ENCODE data around the gene CYB5R2.
"Not testable (repeated sequence)": the region's sequence is repeated elsewhere in the genome, so short reads cannot be mapped to it uniquely, and the experiment has no call there.

The CYB5R2 gene

DNA sequence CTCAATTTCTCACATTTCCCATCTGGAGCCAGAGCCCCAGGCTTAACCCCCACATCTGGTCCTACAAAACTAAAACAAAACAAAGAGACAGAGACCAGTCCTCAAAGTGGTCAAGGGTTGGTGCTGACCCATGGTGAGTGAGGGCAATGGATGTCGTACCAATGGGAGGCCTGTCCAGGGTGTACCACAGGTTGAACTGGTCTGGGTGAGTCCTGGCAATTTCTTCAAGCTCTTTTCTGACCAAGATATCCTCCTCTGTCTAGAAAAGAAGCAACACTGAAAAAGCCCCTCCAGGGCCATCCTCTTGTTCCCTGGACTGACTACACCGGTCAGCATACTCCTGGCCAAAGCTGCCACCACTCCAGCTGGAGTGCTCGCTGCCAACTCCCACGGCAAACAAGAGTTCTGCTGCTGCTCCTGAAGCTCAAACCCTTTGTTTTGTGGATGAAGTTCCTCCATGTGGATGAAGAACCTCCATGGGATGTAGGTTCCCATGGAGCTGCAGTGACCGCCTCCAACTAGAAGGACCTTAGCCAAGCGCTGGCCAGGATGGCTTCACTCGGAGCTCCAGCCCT, 6.9 kb downstream of the CYB5R2 start:
- TF ChIP-seq, protein P1, sequence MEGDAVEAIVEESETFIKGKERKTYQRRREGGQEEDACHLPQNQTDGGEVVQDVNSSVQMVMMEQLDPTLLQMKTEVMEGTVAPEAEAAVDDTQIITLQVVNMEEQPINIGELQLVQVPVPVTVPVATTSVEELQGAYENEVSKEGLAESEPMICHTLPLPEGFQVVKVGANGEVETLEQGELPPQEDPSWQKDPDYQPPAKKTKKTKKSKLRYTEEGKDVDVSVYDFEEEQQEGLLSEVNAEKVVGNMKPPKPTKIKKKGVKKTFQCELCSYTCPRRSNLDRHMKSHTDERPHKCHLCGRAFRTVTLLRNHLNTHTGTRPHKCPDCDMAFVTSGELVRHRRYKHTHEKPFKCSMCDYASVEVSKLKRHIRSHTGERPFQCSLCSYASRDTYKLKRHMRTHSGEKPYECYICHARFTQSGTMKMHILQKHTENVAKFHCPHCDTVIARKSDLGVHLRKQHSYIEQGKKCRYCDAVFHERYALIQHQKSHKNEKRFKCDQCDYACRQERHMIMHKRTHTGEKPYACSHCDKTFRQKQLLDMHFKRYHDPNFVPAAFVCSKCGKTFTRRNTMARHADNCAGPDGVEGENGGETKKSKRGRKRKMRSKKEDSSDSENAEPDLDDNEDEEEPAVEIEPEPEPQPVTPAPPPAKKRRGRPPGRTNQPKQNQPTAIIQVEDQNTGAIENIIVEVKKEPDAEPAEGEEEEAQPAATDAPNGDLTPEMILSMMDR (IDR thresholded peaks at IDR 0.05; ENCODE audit: control insufficient read depth, insufficient read depth, low read depth, low read length, missing control alignments) = no peak
- no peak overlapping the region for H3K4me3 ChIP-seq (ENCODE audit: control insufficient read depth, low read depth, low read length)
- DNase-seq (ENCODE audit: low read depth) = no peak

DNA sequence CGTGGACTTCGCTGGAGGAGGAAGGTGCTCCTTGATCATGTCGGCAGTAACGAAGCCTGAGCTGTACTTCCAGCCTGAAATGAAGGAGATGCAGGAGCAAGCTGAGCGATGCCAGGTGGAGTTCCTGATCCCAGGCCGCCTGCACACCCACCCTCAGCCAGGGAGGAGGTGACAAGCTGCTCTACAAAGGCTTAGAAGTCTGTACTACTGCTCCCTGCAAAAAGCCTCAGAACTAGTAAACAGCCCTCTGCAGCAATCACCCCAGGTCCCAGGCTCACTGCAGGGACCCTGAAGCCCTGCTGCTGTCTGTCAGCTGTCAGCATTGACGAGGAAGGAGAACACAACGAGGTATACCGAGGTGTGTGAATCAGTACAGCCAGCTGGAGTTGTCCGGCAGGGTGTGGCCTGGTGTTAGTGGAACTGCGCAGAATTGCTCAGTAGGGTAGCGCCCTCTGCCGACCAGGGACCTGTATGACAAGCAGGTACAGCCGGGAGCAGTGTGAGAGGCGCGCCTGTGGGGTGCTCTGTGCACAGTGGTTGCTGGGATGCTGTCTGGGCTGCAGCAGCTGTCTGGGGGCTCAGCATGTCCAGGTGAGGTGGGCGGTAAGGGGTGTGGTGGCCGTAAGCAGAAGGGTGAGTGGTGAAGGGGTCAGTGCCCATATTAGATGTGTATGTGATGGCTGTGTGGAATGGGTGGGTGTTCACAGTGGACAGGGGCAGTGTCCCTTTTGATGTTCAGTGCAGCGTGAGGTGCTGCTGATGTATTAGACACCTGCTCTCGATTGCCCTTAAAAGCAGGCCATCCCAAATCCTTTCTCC, 7.6 kb downstream of the CYB5R2 start:
- TF ChIP-seq, protein P1 (IDR thresholded peaks at IDR 0.05; ENCODE audit: control insufficient read depth, insufficient read depth, low read depth, low read length, missing control alignments) = peak; percentile 86
- H3K4me3 ChIP-seq (ENCODE audit: control insufficient read depth, low read depth, low read length) = no peak overlapping the region

DNA sequence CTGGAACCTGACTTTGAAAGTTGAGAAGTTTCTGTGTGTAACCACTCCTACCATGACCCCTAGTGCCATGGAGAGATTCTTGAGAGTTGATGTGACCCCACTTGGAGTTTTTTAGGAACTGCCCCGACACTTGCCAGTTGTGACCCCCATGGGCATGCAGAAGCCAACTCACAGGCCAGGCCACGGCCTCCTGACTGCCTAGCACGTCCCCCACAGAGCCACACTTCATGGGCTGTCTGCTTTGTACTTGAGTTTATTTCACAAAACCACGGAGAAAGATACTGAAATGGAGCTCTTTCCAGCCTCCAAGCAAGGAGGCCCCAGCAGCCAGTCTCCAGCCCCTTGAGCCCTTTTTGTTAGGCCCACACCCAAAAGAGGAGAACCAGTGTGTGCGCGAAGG, 8.4 kb downstream of the CYB5R2 start:
- DNase-seq (ENCODE audit: low read depth) = no peak
- TF ChIP-seq, protein P1 (IDR thresholded peaks at IDR 0.05; ENCODE audit: control insufficient read depth, insufficient read depth, low read depth, low read length, missing control alignments) = no peak
- no peak overlapping the region for H3K4me3 ChIP-seq (ENCODE audit: control insufficient read depth, low read depth, low read length)

More for the DNA sequence above, 7.6 kb downstream of the CYB5R2 start:
- DNase-seq (ENCODE audit: low read depth) = no peak

DNA sequence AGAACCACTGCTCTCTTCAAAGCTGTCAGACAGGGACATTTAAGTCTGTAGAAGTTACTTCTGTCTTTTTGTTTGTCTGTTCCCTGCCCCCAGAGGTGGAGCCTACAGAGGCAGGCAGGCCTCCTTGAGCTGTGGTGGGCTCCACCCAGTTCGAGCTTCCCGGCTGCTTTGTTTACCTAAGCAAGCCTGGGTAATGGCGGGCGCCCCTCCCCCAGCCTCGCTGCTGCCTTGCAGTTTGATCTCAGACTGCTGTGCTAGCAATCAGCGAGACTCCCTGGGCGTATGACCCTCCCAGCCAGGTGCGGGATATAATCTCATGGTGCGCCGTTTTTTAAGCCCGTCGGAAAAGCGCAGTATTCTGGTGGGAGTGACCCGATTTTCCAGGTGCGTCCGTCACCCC, 9.8 kb downstream of the CYB5R2 start:
- not testable (repeated sequence) for DNase-seq (ENCODE audit: low read depth)

DNA sequence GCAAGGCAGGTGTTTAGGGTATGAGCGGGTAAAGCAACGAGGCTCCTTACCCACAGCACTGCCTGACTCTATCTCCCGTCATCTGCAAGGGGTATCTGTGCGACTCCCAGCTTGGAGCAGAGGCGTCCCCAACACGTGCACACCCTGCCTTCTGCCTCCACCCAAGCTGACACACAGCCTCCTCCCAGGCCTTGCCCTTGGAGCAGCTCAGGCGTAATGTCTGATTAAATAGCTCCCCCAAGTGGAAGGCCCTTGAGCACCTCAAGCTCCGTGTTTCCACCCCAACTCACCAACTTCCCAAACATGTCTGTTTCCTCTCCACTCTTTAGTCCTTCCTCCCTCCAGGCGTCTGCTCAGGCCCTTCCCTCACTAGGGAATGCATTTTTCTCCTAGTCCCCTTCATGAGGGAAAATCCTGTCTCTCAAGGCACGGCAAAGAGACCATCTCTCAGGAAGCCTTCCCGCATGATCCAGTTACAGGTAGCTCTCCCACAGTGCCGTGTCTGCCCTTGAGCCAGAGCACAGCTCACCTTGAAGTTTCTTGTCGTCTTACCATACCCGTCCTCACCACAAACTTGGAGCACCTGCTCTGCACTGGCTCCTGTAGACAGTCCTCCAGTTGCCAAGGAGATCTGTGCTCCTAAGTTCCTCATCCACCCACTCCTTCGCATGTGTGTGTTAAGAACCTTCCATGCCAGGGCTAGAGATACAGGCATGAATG, 15.8 kb downstream of the CYB5R2 start:
- no peak for DNase-seq (ENCODE audit: low read depth)

More for the DNA sequence above, 9.8 kb downstream of the CYB5R2 start:
- not testable (repeated sequence) for H3K4me3 ChIP-seq (ENCODE audit: control insufficient read depth, low read depth, low read length)

DNA sequence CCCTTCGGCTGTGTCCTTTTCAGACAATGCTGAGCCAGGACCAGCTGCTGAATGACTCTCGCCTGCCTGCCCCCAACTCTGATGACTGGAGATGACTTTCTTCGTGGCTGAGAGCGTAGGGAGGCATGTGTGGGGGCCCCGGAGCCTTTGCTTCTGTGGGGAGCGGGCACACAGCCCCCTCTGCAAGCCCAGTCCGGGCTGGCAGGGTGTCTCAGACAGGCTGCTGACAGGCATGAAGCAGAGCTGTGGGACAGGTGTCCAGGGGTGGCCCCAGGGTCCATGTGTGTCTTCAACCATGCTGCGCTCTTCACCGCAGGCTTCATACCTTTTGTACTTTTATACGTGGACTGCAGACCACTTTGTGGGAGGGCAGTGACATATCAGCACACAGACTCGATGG, 16.6 kb downstream of the CYB5R2 start:
- DNase-seq (ENCODE audit: low read depth) = no peak
- no peak overlapping the region for H3K4me3 ChIP-seq (ENCODE audit: control insufficient read depth, low read depth, low read length)
- TF ChIP-seq, protein P1 (IDR thresholded peaks at IDR 0.05; ENCODE audit: control insufficient read depth, insufficient read depth, low read depth, low read length, missing control alignments) = no peak

More for the DNA sequence above, 15.8 kb downstream of the CYB5R2 start:
- TF ChIP-seq, protein P1 (IDR thresholded peaks at IDR 0.05; ENCODE audit: control insufficient read depth, insufficient read depth, low read depth, low read length, missing control alignments) = peak; percentile 74
- no peak overlapping the region for H3K4me3 ChIP-seq (ENCODE audit: control insufficient read depth, low read depth, low read length)

All from AG09309 (cell line).